ENCODE measurements around the gene KCNG2. TPM values are rescaled to one million over a fixed set of nuclear protein-coding genes. Genes with fewer than 3 reads are reported as not detected.
A peak's percentile ranks its signal among the peaks of the same experiment; 100 is the strongest.

Gene KCNG2
- total RNA-seq, 1 experiment from 2014 or later = not detected

DNA sequence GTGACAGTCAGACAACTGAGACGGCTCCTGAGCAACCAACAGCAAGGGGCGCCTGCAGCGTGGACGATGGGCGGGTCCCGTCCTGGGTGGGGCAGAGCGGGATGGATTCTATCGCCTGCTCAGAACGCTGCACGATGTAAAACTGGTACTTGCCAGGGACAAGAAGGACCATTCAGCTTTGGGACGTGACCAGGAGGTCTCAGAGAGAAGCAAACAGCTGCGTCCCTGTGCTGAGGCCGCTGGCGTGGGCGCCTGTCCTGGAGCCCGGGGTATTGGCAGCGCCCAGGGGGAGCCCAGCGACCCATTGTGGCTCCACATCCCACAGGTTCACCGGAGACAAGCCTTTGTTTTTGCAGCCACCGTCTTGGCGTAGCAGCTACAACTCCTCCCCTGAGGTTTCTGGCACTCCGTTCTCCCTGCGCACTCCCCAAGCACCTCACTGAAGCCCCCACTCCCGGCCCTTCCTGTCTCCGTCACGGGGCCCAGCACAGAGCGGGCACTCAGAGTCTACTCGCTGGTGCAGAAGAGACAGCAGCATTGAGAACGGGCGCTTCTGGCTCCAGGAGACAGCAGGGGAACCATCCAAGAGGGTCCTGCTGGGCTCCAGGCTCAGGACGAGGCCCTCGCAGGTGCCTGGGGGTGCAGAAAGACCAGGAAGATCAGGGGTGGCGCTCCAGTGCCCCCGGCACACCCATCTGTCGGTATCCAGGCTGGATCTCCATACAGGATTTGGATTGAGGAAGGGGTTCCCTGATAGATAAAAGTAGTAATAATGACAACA is 22.1 kb upstream of the KCNG2 start:
- Histone ChIP-seq H3K27ac (no peak overlapping the region), H3K9me3 (replicated peaks) (no peaks in the 10 kb centered on the region), H3K4me1 (no peaks in the 10 kb centered on the region), H3K4me3 (no peak overlapping the region), H3K36me3 (no peaks in the 10 kb centered on the region), H3K27me3 (no peaks in the 10 kb centered on the region)
- DNase-seq = no peak

DNA sequence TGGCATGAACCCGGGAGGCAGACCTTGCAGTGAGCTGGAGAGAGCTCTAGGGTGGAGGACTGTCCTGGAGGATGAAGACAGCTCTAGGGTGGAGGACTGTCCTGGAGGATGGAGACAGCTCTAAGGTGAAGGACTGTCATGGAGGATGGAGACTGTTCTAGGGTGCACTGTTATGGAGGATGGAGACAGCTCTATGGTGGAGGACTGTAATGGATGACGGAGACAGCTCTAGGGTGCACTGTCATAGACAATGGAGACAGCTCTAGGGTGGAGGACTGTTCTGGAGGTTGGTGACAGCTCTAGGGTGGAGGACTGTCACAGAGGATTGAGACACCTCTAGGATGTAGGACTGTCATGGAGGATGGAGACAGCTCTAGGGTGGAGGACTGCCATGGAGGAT is 21.1 kb upstream of the KCNG2 start:
- Histone ChIP-seq H3K27me3 (no peaks in the 10 kb centered on the region), H3K4me1 (no peaks in the 10 kb centered on the region), H3K9me3 (replicated peaks) (no peaks in the 10 kb centered on the region), H3K4me3 (no peak overlapping the region), H3K27ac (no peak overlapping the region), H3K36me3 (no peaks in the 10 kb centered on the region)
- DNase-seq = no peak

GRCh38 chr18:79778291-79778791 is 19.4 kb upstream of the KCNG2 start:
- Histone ChIP-seq H3K4me1 (no peaks in the 10 kb centered on the region), H3K36me3 (no peaks in the 10 kb centered on the region), H3K4me3 (no peak overlapping the region), H3K9me3 (replicated peaks) (no peaks in the 10 kb centered on the region), H3K27me3 (no peaks in the 10 kb centered on the region), H3K27ac (no peak overlapping the region)
- no peak for DNase-seq

- H3K27me3 ChIP-seq = no peaks in the 10 kb centered on the region
Observed at GRCh38 chr18:79779021-79779699, 18.6 kb upstream of the KCNG2 start.

DNA sequence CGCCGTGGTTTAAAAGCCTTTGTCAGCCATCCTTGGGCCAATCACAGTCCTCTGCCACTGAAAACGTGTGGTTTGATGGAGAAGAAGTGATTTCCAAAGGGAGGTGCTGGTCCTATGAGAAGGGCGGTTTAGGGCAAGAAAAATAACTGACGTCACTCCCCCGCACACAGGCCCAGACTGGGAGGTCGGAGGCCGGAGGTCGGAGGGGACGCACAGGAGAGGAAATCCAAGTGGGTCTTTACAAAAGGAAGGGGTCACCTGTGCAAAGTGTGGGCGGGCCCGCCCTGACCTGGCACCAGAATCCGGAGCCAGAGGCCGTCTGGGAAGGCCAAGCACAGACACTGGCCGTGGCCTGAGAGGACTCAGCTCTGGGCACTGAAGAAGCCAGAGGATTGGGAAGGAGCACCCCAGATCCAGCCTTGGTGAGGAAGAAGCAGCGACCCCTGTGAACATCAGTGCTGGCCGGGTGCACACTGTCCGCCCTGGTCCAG is 18.0 kb upstream of the KCNG2 start:
- H3K4me1 ChIP-seq = 0 out of 2 replicates have a peak, but pooled peaks cover 3% of the 10 kb centered on the region
- H3K27me3 ChIP-seq = no peaks in the 10 kb centered on the region
- no peak overlapping the region for H3K27ac ChIP-seq
- no peak overlapping the region for H3K4me3 ChIP-seq
- H3K9me3 ChIP-seq (replicated peaks) = no peaks in the 10 kb centered on the region
- DNase-seq = no peak
- no peaks in the 10 kb centered on the region for H3K36me3 ChIP-seq

More at GRCh38 chr18:79779021-79779699, 18.6 kb upstream of the KCNG2 start:
- Histone ChIP-seq H3K4me3 (no peak overlapping the region), H3K36me3 (no peaks in the 10 kb centered on the region), H3K27ac (no peak overlapping the region), H3K4me1 (no peaks in the 10 kb centered on the region), H3K9me3 (replicated peaks) (no peaks in the 10 kb centered on the region)
- no peak for DNase-seq

DNA sequence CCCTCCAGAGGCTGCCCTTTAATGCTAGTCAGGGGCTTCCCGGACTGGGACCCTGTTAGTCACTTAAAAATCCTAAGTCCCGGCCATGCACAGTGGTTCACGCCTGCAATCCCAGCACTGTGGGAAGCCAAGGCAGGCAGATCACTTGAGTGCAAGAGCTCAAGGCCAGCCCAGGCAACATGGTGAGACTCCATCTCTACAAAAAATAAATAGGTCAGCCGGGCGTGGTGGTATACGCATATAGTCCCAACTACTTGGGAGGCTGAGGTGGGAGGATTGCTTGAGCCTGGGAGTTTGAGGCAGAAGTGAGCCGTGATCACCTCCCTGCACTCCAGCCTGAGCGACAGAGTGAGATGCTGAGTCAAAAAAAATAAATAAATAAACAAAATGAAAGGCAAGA is 17.2 kb upstream of the KCNG2 start:
- no peaks in the 10 kb centered on the region for H3K27me3 ChIP-seq
- no peak overlapping the region for H3K27ac ChIP-seq
- DNase-seq = no peak
- H3K4me1 ChIP-seq = 0 out of 2 replicates have a peak, but pooled peaks cover 3% of the 10 kb centered on the region
- no peaks in the 10 kb centered on the region for H3K9me3 ChIP-seq (replicated peaks)
- no peaks in the 10 kb centered on the region for H3K36me3 ChIP-seq
- H3K4me3 ChIP-seq = no peak overlapping the region

DNA sequence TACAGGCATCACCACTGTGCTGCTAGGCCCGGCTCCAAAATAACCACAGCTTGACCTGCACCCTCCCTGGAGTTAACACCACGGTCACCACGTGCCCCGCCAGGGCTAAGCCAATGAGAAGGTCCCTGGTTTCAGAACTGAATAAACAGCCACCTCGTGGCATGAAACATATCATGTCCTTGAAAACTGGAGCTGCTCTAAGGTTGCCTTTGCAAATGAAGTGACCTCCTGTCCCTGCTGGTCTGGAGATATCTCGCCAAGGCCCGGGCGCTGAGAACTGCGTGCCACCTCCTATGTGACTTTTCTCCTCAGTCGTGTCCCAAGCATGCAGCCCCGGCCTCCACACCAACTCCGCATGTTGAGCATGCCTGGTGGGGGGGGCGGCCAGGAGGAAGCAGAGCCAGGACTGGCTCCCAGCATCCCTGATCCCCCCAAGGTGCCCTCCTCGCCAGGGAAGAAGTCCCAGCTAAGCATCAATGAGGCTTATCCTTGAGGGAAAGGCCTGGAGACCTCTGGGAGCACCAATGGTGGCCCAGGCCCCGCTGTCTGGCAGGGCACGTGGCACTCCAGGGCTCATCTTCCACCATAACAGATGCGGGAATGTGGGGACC is 16.3 kb upstream of the KCNG2 start:
- Histone ChIP-seq H3K9me3 (replicated peaks) (no peaks in the 10 kb centered on the region), H3K27ac (no peak overlapping the region), H3K4me3 (no peak overlapping the region), H3K27me3 (no peaks in the 10 kb centered on the region), H3K36me3 (no peaks in the 10 kb centered on the region), H3K4me1 (0 out of 2 replicates have a peak, but pooled peaks cover 3% of the 10 kb centered on the region)
- DNase-seq = no peak

DNA sequence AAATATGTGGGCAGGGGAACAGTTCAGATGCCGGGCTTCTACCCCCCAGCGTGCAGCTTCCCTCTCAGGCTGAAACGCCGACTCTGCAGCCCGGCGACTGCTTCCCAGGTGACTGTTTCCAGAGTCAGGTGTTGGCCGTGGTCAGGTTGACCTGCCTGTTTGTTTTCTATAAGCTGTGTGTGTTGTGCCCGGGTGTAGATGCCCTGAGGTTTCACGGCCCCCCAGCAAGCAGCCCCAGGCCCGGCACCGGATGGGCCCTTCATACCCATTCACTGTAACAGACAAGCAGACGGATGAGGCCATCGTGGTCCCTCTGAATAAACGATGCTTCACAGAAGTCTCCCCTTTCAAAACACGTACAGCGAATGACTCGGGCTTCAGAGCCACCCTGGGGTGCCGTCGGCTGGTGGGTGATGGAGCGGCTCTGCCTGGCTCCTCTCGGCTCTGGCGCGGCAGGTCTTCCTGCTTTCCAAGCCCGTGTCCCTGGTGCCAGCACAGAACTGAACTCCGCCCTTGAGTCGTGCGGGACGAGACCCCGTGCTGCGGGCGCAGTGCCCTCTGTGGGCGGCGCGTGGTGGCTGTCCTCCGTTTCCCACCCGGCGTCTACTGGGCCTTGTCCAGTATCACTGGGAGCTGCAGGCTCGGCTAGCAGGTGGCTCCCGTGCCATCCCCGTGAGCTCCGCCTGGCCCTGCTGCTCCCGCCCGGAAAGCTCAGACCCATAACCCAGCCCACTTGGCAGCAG is 15.0 kb upstream of the KCNG2 start:
- Histone ChIP-seq H3K36me3 (no peaks in the 10 kb centered on the region), H3K4me3 (no peak overlapping the region), H3K27me3 (no peaks in the 10 kb centered on the region), H3K4me1 (0 out of 2 replicates have a peak, but pooled peaks cover 3% of the 10 kb centered on the region), H3K9me3 (replicated peaks) (no peaks in the 10 kb centered on the region), H3K27ac (no peak overlapping the region)
- DNase-seq = no peak

- peak in 1 of 2 experiments; percentile 32 for DNase-seq
- H3K27me3 ChIP-seq = no peaks in the 10 kb centered on the region
- no peaks in the 10 kb centered on the region for H3K9me3 ChIP-seq (replicated peaks)
Observed at GRCh38 chr18:79784071-79784913, 13.4 kb upstream of the KCNG2 start.

DNA sequence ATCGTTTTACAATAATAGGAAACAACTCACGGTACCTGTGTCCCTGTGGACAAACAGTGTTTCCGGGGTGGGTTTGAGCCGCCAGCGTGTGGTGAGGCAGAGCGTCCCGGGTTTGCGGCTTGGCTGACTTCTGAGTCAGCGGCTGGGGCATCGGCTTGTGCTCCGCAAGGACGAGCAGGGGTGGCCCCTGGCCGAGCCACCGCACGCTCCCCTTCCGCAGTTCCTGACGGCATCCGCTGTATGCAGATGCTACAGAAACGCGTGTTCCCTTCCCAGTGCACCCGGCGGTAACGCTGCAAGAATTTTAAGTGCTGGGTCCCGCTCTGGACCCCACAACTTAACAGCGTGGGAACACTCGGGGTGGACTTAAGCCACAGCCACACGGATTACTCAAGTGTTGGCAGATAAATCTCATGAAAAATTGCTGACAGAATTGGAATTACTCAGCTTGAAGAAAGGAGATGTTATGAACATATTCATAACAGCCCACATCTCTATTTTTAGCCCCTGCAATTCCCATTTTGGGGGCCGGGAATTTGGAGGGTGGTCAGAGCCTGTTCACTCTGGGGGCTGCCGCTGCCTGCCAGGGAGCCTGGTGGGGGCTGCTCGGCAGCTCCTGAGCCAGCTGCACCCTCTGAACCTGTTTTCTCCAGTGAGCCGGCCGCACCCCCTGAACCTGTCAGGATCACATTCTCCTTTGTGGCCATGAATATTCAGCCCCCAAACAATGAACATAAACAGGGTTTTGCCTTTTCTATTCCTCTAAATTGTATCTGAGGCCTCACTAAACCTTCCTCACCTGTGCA is 12.6 kb upstream of the KCNG2 start:
- Histone ChIP-seq H3K4me3 (peak overlapping the region; percentile 33), H3K27ac (no peak overlapping the region), H3K9me3 (replicated peaks) (no peaks in the 10 kb centered on the region), H3K27me3 (no peaks in the 10 kb centered on the region), H3K4me1 (0 out of 2 replicates have a peak, but pooled peaks cover 3% of the 10 kb centered on the region), H3K36me3 (no peaks in the 10 kb centered on the region)
- DNase-seq = peak; percentile 39 to 46

More at GRCh38 chr18:79784071-79784913, 13.4 kb upstream of the KCNG2 start:
- peak overlapping the region; percentile 33 for H3K4me3 ChIP-seq
- no peak overlapping the region for H3K27ac ChIP-seq
- 0 out of 2 replicates have a peak, but pooled peaks cover 3% of the 10 kb centered on the region for H3K4me1 ChIP-seq
- no peaks in the 10 kb centered on the region for H3K36me3 ChIP-seq

DNA sequence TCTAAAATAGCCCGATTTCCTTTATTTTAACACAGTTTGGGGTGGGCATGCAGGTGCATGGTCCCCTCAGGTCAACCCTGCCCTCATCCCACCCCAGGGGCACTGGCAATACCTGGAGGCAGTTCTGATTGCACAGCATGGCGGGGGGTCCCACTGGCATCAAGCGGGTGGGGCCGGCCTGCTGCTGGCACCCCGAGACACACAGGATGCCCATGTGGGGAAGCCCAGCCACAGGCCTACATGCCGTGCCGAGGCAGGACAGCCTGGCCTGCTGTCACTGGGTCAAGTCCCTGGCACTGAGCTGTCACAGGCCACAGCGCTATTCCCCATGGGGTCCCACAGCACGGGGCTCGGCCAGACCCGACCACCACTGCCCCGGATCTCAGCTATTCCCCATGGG is 11.9 kb upstream of the KCNG2 start:
- Histone ChIP-seq H3K4me3 (no peak overlapping the region), H3K27ac (no peak overlapping the region), H3K4me1 (0 out of 2 replicates have a peak, but pooled peaks cover 3% of the 10 kb centered on the region), H3K27me3 (no peaks in the 10 kb centered on the region), H3K36me3 (no peaks in the 10 kb centered on the region), H3K9me3 (replicated peaks) (no peaks in the 10 kb centered on the region)
- no peak for DNase-seq

- H3K4me1 ChIP-seq = 0 out of 2 replicates have a peak, but pooled peaks cover 7% of the 10 kb centered on the region
- H3K36me3 ChIP-seq = no peaks in the 10 kb centered on the region
- H3K27me3 ChIP-seq = no peaks in the 10 kb centered on the region
- DNase-seq = no peak
- no peaks in the 10 kb centered on the region for H3K9me3 ChIP-seq (replicated peaks)
- H3K27ac ChIP-seq = no peak overlapping the region
- H3K4me3 ChIP-seq = no peak overlapping the region
Observed at GRCh38 chr18:79786304-79786703, 11.4 kb upstream of the KCNG2 start.
